OCI-LY7 (cell line): Measurements from ENCODE around the gene SH3PXD2A. TPM values are rescaled to one million over a fixed set of nuclear protein-coding genes. Genes with fewer than 3 reads are reported as not detected.
A peak's percentile ranks its signal among the peaks of the same experiment; 100 is the strongest.

Source experiments
- BruUV-seq: library from RNA; stranded (reverse); fragments of 400-500 nt; replicated peaks from 2 replicates; lab custom pipeline; 2021; lab: Mats Ljungman, UMichigan
- CTCF ChIA-PET: fragments of 300-600 bp; sonication (Branson Sonifier 250); formaldehyde crosslinking; loops from one replicate; lab custom pipeline; 2022; ENCODE audit warnings: antibody characterized with exemption; ENCODE audit not compliant: unreplicated experiment; lab: Charles Lee
- POLR2A ChIA-PET: fragments of 300-600 bp; sonication (Branson Sonifier 250); formaldehyde crosslinking; loops from one replicate; lab custom pipeline; 2022; ENCODE audit warnings: antibody characterized with exemption; lab: Charles Lee
- DNase-seq: peaks from one replicate; pipeline ENCODE4 v3.0.0-alpha.2; 2015; ENCODE audit warnings: low spot score
- H2AFZ ChIP-seq: fragments of 200-600 bp; sonication (generic), shearing (Covaris generic); 2 replicates; pipeline ENCODE4 v1.6.1; 2014; ENCODE audit warnings: mild to moderate bottlenecking, antibody characterized with exemption, low read length, moderate library complexity
- H3K27ac ChIP-seq: fragments of 200-600 bp; sonication (generic); 2 replicates; pipeline ENCODE4 v1.5.1; 2014; ENCODE audit warnings: mixed run types, low read depth, mild to moderate bottlenecking, moderate library complexity, low read length, inconsistent platforms; ENCODE audit not compliant: poor library complexity, severe bottlenecking
- H3K36me3 ChIP-seq: fragments of 200-600 bp; sonication (generic); 2 replicates; pipeline ENCODE4 v1.6.1; 2014; ENCODE audit warnings: mild to moderate bottlenecking, antibody characterized with exemption, low read length, moderate library complexity, mixed read lengths; ENCODE audit not compliant: insufficient read depth
- H3K4me1 ChIP-seq: fragments of 200-600 bp; sonication (generic); 2 replicates; pipeline ENCODE4 v1.5.1; 2014; ENCODE audit warnings: mild to moderate bottlenecking, low read length; ENCODE audit not compliant: insufficient read depth, poor library complexity, severe bottlenecking
- H3K4me2 ChIP-seq: fragments of 200-600 bp; sonication (generic); 2 replicates; pipeline ENCODE4 v1.6.1; 2014; ENCODE audit warnings: mild to moderate bottlenecking, low read length
- H3K4me3 ChIP-seq: fragments of 200-600 bp; sonication (generic); 2 replicates; pipeline ENCODE4 v1.5.1; 2014; ENCODE audit warnings: mild to moderate bottlenecking, low read depth, low read length; ENCODE audit not compliant: poor library complexity, severe bottlenecking
- H3K79me2 ChIP-seq: fragments of 200-600 bp; sonication (generic); 2 replicates; pipeline ENCODE4 v1.6.1; 2016; ENCODE audit warnings: low read depth, mild to moderate bottlenecking, low read length, moderate library complexity, mixed read lengths; ENCODE audit not compliant: insufficient read depth
- H3K9me2 ChIP-seq: fragments of 200-600 bp; sonication (generic); 2 replicates; pipeline ENCODE4 v1.6.1; 2016; ENCODE audit warnings: mild to moderate bottlenecking, low read length, mixed read lengths; ENCODE audit not compliant: insufficient read depth
- H3K9me3 ChIP-seq: fragments of 200-600 bp; sonication (generic); 2 replicates; pipeline ENCODE4 v1.6.1; 2014; ENCODE audit warnings: mild to moderate bottlenecking, mixed run types, low read length, mixed read lengths
- H4K20me1 ChIP-seq: fragments of 200-600 bp; sonication (generic); 2 replicates; pipeline ENCODE4 v1.6.1; 2014; ENCODE audit warnings: mild to moderate bottlenecking, antibody characterized with exemption, low read length, moderate library complexity, mixed read lengths; ENCODE audit not compliant: insufficient read depth
- CTCF ChIP-seq: fragments of 200-600 bp; sonication (generic); conservative IDR thresholded peaks from 2 replicates; pipeline ENCODE4 v1.5.1; 2014; ENCODE audit warnings: mild to moderate bottlenecking, antibody characterized with exemption, low read length, moderate library complexity, mixed read lengths
- EZH2phosphoT487 ChIP-seq: fragments of 200-600 bp; sonication (generic); IDR thresholded peaks from 2 replicates; pipeline ENCODE4 v1.6.1; 2018; ENCODE audit warnings: low read depth, borderline replicate concordance, mild to moderate bottlenecking, mixed run types, antibody characterized with exemption, low read length, moderate library complexity, mixed read lengths
- intact Hi-C: fragments of 100-400 bp; cut with micrococcal nuclease; formaldehyde crosslinking; loops from one replicate; pipeline ENCODE4 v1.10.0; 2022; ENCODE audit not compliant: unreplicated experiment
- total RNA-seq, 2 experiments: library from RNA; depleted of rRNA in 1 of 2; stranded (reverse); fragments of >200 nt in 1 of 2; shearing (Covaris generic) in 1 of 2; gene quantifications; 2 replicates each; pipeline ENCODE4 v1.2.3, GENCODE V29; 2014 to 2022

Gene SH3PXD2A
- total RNA-seq, 2 experiments from 2014 or later, result 0.85 to 5.9 TPM

GRCh38 chr10:103666087-103666761, 189.2 kb downstream of the SH3PXD2A start:
- Histone ChIP-seq H3K9me2 (no peaks in the 10 kb centered on the region), H3K4me3 (no peak overlapping the region), H3K4me2 (no peak overlapping the region), H3K9me3 (no peaks in the 10 kb centered on the region), H3K4me1 (no peaks in the 10 kb centered on the region), H2AFZ (no peak overlapping the region), H3K36me3 (no peaks in the 10 kb centered on the region), H3K27ac (no peak overlapping the region), H3K79me2 (no peaks in the 10 kb centered on the region), H4K20me1 (no peaks in the 10 kb centered on the region)
- DNase-seq, result no peak
- intact Hi-C loops, result no loop called here
- ChIA-PET POLR2A (interaction anchor here (1.1 kb wide), 1 partner anchor 12 kb away, joined by 5 read pairs; no protein-coding TSS in a partner anchor), CTCF (no interaction called here)
- peak; percentile 74 for TF ChIP-seq CTCF
- no peak for TF ChIP-seq EZH2phosphoT487
- BruUV-seq, result no TSS peak

- Histone ChIP-seq H3K36me3 (no peaks in the 10 kb centered on the region), H3K4me1 (no peaks in the 10 kb centered on the region), H3K9me2 (no peaks in the 10 kb centered on the region), H4K20me1 (no peaks in the 10 kb centered on the region), H2AFZ (no peak overlapping the region), H3K9me3 (no peaks in the 10 kb centered on the region), H3K79me2 (no peaks in the 10 kb centered on the region), H3K4me2 (no peak overlapping the region), H3K4me3 (no peak overlapping the region), H3K27ac (no peak overlapping the region)
- no TSS peak for BruUV-seq
- intact Hi-C loops, result no loop called here
- POLR2A ChIA-PET, result interaction anchor here (0.7 to 1.0 kb wide), 2 partner anchors 50 to 907 kb away, joined by 3 read pairs; no protein-coding TSS in a partner anchor
- CTCF ChIA-PET, result no interaction called here
- TF ChIP-seq EZH2phosphoT487 (no peak), CTCF (no peak)
- DNase-seq, result no peak
Measured at GRCh38 chr10:103665162-103665889, 190.1 kb downstream of the SH3PXD2A start.

- Histone ChIP-seq H3K4me2 (no peak overlapping the region), H3K27ac (no peak overlapping the region), H3K4me1 (no peaks in the 10 kb centered on the region), H4K20me1 (no peaks in the 10 kb centered on the region), H3K9me3 (no peaks in the 10 kb centered on the region), H3K79me2 (no peaks in the 10 kb centered on the region), H3K9me2 (no peaks in the 10 kb centered on the region), H3K36me3 (no peaks in the 10 kb centered on the region), H3K4me3 (no peak overlapping the region), H2AFZ (no peak overlapping the region)
- DNase-seq, result no peak
- ChIA-PET POLR2A (no interaction called here), CTCF (no interaction called here)
- TF ChIP-seq CTCF (no peak), EZH2phosphoT487 (no peak)
- intact Hi-C loops, result no loop called here
- no TSS peak for BruUV-seq
Measured at GRCh38 chr10:103663802-103664201, 191.6 kb downstream of the SH3PXD2A start.
